Esophagus squamous epithelium (tissue), 4 donors: ENCODE data around the gene CA6.

Experiments
- POLR2A ChIP-seq, 4 donors: fragments of 450-650 bp; IDR thresholded peaks; one replicate each; pipeline ENCODE4 v1.6.1; 2017; ENCODE audit warnings: antibody characterized with exemption in 4 of 4, mild to moderate bottlenecking in 4 of 4, moderate library complexity in 3 of 4
- TF ChIP-seq, protein P1 (sequence below), 6 experiments: fragments of 450-650 bp in 4 of 6; fragments of 200-600 bp in 2 of 6; sonication (generic) in 2 of 6; IDR thresholded peaks; one replicate each; pipeline ENCODE4 v1.5.1; 2016 to 2019; ENCODE audit warnings: antibody characterized with exemption in 6 of 6, mild to moderate bottlenecking in 4 of 6, moderate library complexity in 4 of 6

DNA sequence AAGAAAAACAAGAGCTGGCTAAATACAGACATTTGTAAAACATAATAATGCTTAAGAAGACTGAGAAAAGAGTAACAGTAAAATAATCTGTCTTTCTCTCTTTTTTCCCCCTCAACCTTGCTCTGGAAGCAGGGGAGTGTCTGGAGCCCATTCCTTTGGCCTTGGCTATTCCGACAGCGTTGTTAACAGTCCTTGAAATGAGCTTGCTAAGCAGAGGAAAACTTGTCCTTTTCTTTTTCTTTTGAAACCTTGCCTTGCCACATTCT lies 6.7 kb upstream of the CA6 start:
- TF ChIP-seq, protein P1, sequence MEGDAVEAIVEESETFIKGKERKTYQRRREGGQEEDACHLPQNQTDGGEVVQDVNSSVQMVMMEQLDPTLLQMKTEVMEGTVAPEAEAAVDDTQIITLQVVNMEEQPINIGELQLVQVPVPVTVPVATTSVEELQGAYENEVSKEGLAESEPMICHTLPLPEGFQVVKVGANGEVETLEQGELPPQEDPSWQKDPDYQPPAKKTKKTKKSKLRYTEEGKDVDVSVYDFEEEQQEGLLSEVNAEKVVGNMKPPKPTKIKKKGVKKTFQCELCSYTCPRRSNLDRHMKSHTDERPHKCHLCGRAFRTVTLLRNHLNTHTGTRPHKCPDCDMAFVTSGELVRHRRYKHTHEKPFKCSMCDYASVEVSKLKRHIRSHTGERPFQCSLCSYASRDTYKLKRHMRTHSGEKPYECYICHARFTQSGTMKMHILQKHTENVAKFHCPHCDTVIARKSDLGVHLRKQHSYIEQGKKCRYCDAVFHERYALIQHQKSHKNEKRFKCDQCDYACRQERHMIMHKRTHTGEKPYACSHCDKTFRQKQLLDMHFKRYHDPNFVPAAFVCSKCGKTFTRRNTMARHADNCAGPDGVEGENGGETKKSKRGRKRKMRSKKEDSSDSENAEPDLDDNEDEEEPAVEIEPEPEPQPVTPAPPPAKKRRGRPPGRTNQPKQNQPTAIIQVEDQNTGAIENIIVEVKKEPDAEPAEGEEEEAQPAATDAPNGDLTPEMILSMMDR (IDR thresholded peaks at IDR 0.05): no peak
- no peak for TF ChIP-seq POLR2A (IDR thresholded peaks at IDR 0.05)
